Stimulated activated naive CD8-positive, alpha-beta T cell treated with anti-CD3 and anti-CD28 coated beads, Interleukin-15, Interleukin-2, amounts not matched to agents 100 ng/mL and 50 ng/mL, for 24 hours (primary cell): ENCODE measurements around the gene BCAR3.
"Not testable (repeated sequence)": the region's sequence is repeated elsewhere in the genome, so short reads cannot be mapped to it uniquely, and the experiment has no call there.

Experiments used
- H3K27ac Mint-ChIP-seq: one replicate; pipeline ENCODE4 v1.8.0; 2021; ENCODE audit warnings: mild to moderate bottlenecking, mixed read lengths
- H3K27me3 Mint-ChIP-seq: one replicate; pipeline ENCODE4 v1.8.0; 2021; ENCODE audit warnings: mixed read lengths
- H3K36me3 Mint-ChIP-seq: one replicate; pipeline ENCODE4 v1.8.0; 2021; ENCODE audit warnings: low read depth, mixed read lengths
- H3K4me1 Mint-ChIP-seq: one replicate; pipeline ENCODE4 v1.8.0; 2021; ENCODE audit warnings: low read depth, mixed read lengths
- H3K4me3 Mint-ChIP-seq: one replicate; pipeline ENCODE4 v1.8.0; 2021; ENCODE audit warnings: mild to moderate bottlenecking, mixed read lengths
- H3K9me3 Mint-ChIP-seq: one replicate; pipeline ENCODE4 v1.8.0; 2021; ENCODE audit warnings: mixed read lengths

BCAR3 gene

DNA sequence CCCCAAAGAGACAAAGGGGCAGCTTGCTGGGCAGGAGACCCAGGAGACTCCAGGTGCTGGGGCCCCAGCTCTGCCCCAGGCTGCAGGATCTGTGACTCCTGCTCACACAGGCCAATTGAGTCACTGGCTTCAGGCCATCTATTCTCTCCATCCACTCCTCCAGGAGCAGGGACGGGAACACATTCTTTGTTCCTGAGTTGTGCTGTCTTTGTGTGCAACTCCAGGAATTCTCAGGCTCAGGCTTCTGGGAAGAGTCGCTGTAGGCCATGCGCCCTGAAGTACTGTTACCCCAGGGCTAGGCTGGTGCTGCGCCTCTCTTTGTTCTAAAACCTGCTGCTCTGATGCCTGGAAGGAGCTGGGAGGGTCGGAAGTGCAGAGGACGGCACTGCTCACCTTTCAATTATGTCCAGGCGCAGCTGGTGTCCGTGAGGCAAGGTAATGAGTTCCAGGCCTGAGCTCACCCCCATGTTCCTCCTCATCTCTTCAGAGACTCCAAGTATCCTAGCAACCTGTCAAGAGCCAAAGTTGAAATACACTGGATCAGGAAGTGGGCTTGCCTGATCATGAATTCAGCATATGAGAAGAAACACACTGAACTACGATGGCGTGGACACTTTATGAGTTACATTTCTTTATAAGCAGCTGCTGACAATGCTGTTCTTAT, 105.9 kb downstream of the BCAR3 start:
- Mint-ChIP-seq H3K9me3 (no peaks in the 10 kb centered on the region), H3K27ac (no peak overlapping the region), H3K4me1 (no peaks in the 10 kb centered on the region), H3K36me3 (no peaks in the 10 kb centered on the region), H3K27me3 (no peaks in the 10 kb centered on the region), H3K4me3 (no peak overlapping the region)

DNA sequence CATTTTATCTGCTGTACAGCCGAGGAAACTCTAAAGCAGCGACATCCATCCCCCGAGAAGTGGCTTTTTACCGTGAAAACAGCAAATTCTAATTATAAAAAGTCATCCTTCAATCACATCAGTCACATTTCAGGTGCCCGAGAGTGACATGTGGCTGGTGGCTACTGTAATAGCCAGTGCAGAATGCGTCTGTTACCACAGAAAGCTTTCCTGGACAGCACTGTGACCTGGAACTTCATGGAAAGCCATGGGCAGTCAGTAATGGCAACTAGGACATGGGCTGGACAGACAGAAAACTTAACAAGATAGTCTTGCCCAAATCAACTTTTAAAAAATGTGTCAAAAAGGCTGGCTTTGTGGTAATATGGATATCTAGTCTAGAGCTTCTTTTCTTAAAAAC, 106.6 kb downstream of the BCAR3 start:
- H3K27me3 Mint-ChIP-seq, result no peaks in the 10 kb centered on the region
- H3K9me3 Mint-ChIP-seq, result no peaks in the 10 kb centered on the region
- H3K4me1 Mint-ChIP-seq, result no peaks in the 10 kb centered on the region

DNA sequence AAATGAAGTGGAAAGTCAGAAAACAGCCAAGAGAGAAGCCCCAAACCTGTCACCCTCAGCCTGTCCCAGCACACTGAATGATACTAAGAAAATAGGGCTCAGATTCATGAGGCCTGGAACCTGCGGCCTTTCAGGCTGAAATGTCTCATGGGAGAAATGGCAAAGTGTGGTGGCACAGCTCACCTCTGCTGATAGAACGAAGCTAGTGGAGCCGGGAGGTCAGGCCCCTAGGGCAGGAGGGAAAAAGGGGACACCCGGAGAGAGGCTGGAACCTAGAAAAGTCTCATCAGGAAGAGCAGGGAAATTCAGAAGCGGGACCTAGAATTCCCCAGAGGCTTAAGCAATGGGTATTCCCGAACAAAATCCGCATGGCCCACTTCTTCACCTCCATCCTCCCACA, 107.1 kb downstream of the BCAR3 start:
- Mint-ChIP-seq H3K4me3 (no peak overlapping the region), H3K27ac (no peak overlapping the region), H3K9me3 (no peaks in the 10 kb centered on the region), H3K4me1 (no peaks in the 10 kb centered on the region), H3K27me3 (no peaks in the 10 kb centered on the region), H3K36me3 (no peaks in the 10 kb centered on the region)

More for the DNA sequence above, 106.6 kb downstream of the BCAR3 start:
- Mint-ChIP-seq H3K36me3 (no peaks in the 10 kb centered on the region), H3K4me3 (no peak overlapping the region), H3K27ac (no peak overlapping the region)

DNA sequence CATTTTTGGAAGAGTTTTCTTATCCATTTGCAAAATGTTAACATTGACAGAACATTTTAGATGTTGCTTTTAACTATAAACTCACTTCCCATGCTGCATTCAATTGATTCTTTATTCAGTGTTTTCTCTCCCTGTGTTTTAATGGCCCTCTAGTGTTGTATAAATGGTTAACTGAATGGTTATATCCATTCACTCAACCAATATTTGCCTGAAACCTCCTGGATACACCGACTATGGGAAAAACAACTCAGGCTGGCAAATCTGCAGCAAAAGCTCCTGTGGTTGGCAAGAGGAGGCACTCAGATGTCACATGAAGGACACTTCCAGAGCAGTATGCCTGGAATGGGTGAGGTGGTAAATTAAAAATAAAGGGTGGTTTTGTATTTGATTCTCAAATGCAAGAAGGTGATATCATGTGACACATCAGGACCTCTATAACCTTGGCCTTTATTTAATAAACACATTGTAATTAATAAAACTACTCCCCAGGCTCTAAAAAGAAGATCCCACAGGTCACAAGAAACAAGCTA, 107.6 kb downstream of the BCAR3 start:
- no peaks in the 10 kb centered on the region for H3K27me3 Mint-ChIP-seq
- H3K9me3 Mint-ChIP-seq, result no peaks in the 10 kb centered on the region
- no peaks in the 10 kb centered on the region for H3K4me1 Mint-ChIP-seq
- H3K36me3 Mint-ChIP-seq, result no peaks in the 10 kb centered on the region
- no peak overlapping the region for H3K27ac Mint-ChIP-seq
- H3K4me3 Mint-ChIP-seq, result no peak overlapping the region

DNA sequence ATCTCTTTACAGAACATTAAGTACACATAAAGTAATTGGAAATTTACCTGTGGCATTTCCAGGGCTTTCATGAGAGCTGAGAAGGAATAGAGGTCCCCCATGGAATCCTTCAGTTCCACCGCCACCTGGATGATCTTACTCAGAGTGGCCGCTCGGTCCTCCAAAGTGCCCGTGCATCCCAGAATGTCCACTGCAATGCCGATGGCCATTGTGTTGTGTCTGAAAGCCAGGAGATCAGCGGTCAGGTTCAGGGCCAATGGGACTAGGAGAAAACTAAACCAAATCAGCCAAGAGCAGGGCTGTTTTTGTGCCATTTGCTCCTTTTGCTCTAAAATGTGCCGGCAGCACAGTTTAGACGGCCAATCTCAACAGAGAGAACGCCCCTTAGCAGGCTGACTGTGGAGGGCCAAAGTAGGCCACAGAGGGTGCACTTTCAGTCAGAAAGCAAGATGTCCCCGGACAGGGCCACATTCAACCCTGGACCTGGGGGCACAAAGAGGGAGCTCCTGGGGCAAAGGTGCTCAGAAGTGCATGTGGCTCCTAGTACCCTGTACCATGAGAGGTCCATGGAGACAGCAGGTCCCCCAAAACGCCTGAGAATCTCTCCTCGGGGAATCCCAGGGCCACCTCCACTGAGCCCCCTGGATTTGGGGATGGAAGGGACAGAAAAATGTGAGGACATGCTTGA, 109.9 kb downstream of the BCAR3 start:
- peaks cover 4% of the 10 kb centered on the region for H3K36me3 Mint-ChIP-seq
- no peaks in the 10 kb centered on the region for H3K4me1 Mint-ChIP-seq
- no peaks in the 10 kb centered on the region for H3K27me3 Mint-ChIP-seq
- no peak overlapping the region for H3K4me3 Mint-ChIP-seq
- H3K27ac Mint-ChIP-seq, result no peak overlapping the region
- H3K9me3 Mint-ChIP-seq, result no peaks in the 10 kb centered on the region

DNA sequence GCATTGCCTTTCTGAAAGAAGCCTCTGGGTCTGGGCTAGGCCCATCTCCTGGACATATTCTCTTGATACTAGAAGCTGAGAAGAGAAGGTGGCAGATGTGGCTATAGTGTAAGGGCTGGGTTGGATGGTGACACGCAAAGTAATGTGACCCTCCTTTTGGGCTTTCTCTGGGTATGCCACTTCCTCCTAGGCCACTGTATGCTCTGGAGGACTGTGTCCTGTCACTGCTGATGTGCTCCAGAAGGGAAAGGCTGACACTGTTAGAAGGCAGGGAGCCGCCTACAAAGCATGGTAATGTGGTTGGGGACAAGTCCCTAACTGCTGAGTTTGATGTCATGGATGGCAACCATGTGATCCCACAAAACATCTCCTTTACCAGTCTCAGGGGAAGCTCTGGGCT, 112.1 kb downstream of the BCAR3 start:
- no peaks in the 10 kb centered on the region for H3K4me1 Mint-ChIP-seq
- H3K4me3 Mint-ChIP-seq, result no peak overlapping the region
- no peaks in the 10 kb centered on the region for H3K9me3 Mint-ChIP-seq
- no peak overlapping the region for H3K27ac Mint-ChIP-seq
- peaks cover 4% of the 10 kb centered on the region for H3K36me3 Mint-ChIP-seq
- H3K27me3 Mint-ChIP-seq, result no peaks in the 10 kb centered on the region

DNA sequence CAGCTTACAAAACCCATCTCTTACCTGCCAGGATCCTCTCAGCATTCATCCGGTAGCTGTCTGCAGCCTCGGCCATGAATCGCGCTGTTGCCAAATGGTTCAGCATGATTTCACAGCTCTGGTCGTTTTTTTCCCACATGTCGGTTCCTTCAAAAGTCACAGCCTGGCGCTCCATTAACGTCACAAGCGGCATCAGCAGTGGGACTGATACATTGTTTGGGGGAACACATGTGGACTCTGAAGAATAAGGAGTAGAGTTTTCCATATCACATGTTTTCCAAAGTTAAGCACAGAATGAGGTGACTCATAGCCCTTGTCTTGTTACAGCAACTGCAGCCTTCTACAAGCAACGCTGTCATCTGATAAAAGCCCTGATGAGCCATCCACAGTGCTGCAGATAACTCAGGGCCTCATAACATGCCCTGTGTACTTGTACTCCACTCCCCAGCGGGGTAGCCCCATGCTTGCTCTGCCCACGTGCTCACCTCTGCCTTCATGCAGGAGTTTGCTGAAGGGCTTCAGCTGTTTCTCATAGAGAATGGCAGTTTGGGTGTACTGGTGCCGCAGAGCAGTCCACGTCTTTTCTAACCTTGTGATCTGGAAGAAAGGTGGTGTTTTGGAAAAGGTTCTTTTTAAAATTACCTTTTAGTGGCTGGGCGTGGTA, 114.2 kb downstream of the BCAR3 start:
- peaks cover 4% of the 10 kb centered on the region for H3K36me3 Mint-ChIP-seq
- H3K27me3 Mint-ChIP-seq, result no peaks in the 10 kb centered on the region
- H3K4me3 Mint-ChIP-seq, result no peak overlapping the region
- no peaks in the 10 kb centered on the region for H3K4me1 Mint-ChIP-seq
- H3K9me3 Mint-ChIP-seq, result no peaks in the 10 kb centered on the region
- H3K27ac Mint-ChIP-seq, result no peak overlapping the region

DNA sequence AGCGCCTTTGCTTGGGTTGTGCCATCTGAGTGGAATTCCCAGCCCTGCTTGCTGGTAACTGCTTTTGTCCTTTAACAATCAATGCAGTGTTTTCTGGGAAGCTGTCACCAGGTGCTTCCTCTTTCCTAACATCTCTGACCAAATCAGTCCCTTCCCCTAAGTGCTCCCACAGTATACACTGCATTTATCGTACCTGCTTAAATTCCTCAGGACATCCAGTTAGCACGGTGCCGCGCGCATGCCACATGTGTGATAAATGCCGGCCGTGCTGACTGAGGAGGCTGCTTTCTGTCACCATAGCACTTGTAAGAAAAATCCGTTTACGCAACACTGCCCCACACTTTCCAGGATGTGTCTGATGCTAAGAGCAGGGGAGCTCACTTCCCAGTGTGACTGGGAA, 115.4 kb downstream of the BCAR3 start:
- no peaks in the 10 kb centered on the region for H3K9me3 Mint-ChIP-seq
- no peak overlapping the region for H3K4me3 Mint-ChIP-seq
- H3K27me3 Mint-ChIP-seq, result no peaks in the 10 kb centered on the region
- no peak overlapping the region for H3K27ac Mint-ChIP-seq
- H3K4me1 Mint-ChIP-seq, result no peaks in the 10 kb centered on the region
- peaks cover 9% of the 10 kb centered on the region for H3K36me3 Mint-ChIP-seq

DNA sequence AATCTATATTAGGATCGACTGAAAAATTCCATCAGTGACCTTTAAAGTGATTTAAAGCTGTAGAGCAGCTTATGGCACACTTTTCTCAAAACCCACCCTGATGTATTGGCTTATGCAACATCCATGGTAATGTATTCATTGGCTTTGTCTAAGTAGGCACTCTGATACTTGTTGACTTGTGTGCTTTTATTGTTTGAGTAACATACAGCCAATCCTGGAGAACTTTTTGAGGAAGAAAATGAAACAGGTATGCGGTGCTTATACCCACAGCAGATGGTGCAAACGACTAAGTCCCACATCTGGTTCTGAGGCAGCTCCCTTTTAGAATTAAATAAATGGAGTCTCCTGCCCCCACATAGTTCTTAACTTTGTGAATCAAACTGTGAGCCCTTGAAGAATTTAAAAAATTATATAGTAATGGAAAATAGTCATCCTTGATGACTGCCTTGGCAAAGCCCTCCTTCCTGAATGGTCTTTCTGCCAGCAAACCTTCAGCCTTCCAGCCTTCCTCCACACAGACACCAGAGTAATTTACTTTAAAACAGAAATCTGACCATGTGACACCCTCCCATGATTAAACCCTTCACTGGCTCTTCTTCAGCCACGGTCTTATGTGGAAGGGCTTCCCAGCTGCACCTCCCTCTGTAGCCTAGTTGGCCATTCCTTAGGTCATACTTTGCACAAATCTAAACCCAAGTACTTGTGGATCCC, 116.0 kb downstream of the BCAR3 start:
- Mint-ChIP-seq H3K27me3 (no peaks in the 10 kb centered on the region), H3K4me3 (no peak overlapping the region), H3K4me1 (no peaks in the 10 kb centered on the region), H3K9me3 (no peaks in the 10 kb centered on the region), H3K36me3 (peaks cover 9% of the 10 kb centered on the region), H3K27ac (no peak overlapping the region)

DNA sequence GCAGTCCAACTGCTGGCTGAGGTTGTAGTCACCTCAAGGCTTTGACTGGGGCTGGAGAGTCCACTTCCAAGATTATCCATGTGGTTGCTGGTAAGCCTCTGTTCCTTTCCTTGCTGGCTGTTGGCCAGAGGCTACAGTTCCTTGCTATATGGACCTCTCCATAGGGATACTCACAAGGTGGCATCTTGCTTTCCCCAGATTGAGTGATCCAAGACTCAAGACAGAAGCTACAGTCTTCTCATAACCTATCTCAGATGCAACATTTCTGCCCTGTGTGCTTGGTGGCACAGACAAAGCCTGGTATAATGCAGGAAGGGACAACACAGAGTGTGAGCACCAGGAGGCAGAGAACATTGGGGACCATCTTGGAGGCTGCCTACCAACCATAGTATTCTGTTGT, 121.9 kb downstream of the BCAR3 start:
- H3K36me3 Mint-ChIP-seq, result peaks cover 5% of the 10 kb centered on the region
- no peaks in the 10 kb centered on the region for H3K9me3 Mint-ChIP-seq
- no peak overlapping the region for H3K4me3 Mint-ChIP-seq
- peaks cover 8% of the 10 kb centered on the region for H3K27me3 Mint-ChIP-seq
- H3K4me1 Mint-ChIP-seq, result peaks cover 7% of the 10 kb centered on the region
- no peak overlapping the region for H3K27ac Mint-ChIP-seq

DNA sequence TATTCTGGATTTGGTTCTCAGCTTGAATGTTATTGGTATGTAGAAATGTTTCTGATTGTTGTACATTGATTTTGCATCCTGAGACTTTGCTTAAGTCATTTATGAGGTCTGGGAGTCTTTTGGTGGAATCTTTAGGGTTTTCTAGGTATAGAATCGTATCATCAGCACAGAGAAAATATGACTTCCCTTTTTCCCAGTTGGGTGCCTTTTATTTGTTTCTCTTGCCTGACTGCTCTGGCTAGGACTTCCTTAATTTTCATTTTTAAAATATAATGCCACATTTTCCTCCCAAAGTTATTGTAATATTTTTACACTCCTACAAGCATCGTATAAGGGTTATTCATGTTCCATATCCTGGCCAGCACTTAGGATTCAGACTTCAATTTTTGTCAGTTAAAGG, 122.6 kb downstream of the BCAR3 start:
- Mint-ChIP-seq H3K27me3 (peaks cover 8% of the 10 kb centered on the region), H3K36me3 (peaks cover 5% of the 10 kb centered on the region), H3K4me3 (no peak overlapping the region), H3K9me3 (no peaks in the 10 kb centered on the region), H3K4me1 (peaks cover 11% of the 10 kb centered on the region), H3K27ac (no peak overlapping the region)

DNA sequence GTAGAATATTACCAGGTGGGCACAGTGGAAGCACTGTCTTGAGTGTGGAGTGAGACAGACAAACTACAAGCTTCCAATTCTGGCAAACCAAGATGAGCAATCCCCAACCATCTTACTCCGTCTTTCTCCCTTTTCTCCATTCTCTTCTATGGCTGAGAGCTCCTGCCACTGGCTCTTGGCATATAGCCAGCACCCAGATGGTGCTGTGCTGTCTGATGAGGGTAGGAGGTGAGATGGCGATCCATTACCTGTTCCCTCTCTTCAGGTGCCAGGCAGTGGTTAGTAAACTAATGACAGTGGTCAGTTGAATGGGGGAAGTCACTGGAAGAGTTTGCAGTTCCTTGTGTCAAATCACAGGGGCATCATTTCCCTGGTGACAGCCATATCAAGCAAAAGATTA, 125.3 kb downstream of the BCAR3 start:
- peaks cover 15% of the 10 kb centered on the region for H3K27me3 Mint-ChIP-seq

DNA sequence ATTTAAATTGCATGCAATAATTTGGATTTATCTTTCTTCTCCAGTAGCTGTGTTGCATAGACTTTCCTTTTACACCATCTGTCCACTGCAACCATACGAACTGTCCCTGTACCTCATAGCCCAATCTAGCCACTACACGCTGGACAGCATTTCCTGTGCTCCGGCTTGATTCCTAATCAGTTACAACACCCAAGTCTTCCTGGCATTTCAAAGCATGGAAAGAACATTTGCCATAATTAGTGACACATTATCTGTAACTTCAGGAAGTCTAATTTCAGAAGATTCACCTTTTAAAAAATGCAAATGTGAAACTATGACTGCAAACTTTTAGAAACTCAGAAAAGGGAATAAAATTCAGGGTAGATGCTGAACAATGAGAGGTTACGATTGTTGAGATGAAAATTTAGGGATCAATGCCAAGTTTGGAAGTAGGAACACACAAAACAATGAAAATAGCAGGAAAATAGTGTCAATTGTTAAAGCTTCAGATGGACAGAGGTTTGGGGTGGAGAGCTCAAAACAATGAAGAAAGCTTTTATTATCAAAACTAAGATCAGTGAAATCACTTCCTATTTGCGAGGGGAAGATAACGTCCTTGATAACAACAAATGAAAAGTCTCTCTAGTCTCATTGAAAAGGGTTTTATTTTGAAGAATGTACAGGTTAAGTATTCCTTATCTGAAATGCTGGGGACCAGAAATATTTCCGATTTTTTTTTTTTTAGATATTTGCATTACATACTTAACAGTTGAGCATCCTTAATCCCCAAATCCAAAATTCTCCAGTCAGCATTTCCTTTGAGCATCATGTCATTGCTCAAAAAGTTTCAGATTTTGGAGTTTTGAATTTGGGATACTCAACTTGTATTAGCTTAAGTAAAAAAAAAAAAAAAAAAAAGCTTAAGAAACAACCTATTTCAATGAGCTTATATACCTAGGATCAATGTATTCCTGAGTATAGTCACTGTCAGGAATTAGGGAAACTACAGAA, 126.5 kb downstream of the BCAR3 start:
- H3K27ac Mint-ChIP-seq, result no peak overlapping the region
- H3K27me3 Mint-ChIP-seq, result peaks cover 15% of the 10 kb centered on the region
- H3K4me3 Mint-ChIP-seq, result no peak overlapping the region
- H3K9me3 Mint-ChIP-seq, result no peaks in the 10 kb centered on the region
- peaks cover 15% of the 10 kb centered on the region for H3K4me1 Mint-ChIP-seq
- H3K36me3 Mint-ChIP-seq, result no peaks in the 10 kb centered on the region

More for the DNA sequence above, 125.3 kb downstream of the BCAR3 start:
- Mint-ChIP-seq H3K4me3 (no peak overlapping the region), H3K4me1 (peaks cover 15% of the 10 kb centered on the region), H3K27ac (no peak overlapping the region), H3K36me3 (no peaks in the 10 kb centered on the region), H3K9me3 (no peaks in the 10 kb centered on the region)

DNA sequence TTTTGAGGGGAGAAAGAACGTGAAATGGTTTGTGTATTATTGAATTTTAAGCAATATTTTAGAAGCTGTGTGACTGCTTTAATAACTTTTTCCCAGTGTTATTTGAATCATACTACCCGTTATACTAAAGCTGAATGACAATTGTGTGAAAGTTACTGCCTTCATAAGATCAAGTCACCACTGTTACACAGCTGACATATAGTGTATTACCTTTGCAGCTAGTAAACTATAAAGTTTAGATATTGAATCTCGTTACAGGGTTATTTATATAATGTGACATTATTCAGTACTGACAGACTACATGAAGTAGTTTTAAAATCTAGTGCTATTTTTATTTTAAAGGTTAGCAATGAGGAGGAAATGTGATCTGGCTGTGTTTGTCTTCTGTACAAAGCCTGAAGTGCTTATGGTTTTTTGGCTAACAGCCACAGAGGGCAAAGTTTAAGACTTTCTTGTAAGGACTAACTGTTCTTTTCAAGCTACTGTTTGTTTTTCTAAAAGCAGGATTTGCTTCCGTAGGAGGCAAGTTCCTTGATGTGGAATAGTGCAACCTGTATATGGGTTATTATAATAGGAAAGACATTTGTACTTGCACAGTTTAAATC, 127.6 kb downstream of the BCAR3 start:
- not testable (repeated sequence) for H3K27ac Mint-ChIP-seq, H3K36me3 Mint-ChIP-seq, H3K4me3 Mint-ChIP-seq, H3K9me3 Mint-ChIP-seq
- Mint-ChIP-seq H3K27me3 (peaks cover 11% of the 10 kb centered on the region), H3K4me1 (peaks cover 15% of the 10 kb centered on the region)
